GM19455 (cell line): ENCODE results near the gene ITIH2.

Experiments
- ATAC-seq: cut with Tn5 transposase; IDR thresholded peaks from one replicate; pipeline ENCODE4 v1.9.1; 2021; ENCODE audit not compliant: unreplicated experiment

ITIH2 gene

DNA sequence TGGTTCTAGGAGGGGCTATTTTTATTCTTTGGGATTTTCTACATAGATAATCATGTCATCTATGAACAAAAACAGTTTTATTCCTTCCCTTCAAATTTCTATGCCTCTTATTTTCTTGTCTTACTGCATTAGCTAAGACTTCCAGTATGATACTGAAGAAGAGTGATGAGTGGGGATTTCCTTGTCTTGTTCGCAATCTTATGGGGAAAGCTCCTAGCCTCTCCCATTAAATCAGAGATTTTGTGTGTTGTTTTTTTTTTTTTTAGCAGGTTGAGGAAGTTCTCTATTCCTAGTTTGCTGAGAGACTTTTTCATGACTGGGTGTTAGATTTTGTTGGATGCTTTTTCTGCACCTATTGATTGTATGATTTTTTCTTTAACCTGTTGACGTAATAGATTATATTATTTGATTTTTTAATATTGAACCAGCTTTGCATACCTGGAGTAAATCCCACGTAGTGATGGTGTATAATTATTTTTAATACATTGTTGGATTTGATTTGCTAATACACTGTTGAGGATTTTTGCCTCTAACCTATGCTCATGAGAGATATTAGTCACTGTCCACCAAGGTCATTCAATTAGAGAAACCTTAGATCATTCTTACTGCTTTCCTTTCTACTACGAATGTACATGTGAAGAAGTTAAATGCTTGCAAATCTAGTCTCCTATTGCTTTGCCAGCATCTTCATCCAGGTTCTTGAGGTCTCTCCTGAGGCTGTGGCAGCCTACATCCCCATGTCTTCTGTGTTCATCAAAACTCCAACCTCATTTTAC is 91.3 kb downstream of the ITIH2 start:
- ATAC-seq, result no peak

DNA sequence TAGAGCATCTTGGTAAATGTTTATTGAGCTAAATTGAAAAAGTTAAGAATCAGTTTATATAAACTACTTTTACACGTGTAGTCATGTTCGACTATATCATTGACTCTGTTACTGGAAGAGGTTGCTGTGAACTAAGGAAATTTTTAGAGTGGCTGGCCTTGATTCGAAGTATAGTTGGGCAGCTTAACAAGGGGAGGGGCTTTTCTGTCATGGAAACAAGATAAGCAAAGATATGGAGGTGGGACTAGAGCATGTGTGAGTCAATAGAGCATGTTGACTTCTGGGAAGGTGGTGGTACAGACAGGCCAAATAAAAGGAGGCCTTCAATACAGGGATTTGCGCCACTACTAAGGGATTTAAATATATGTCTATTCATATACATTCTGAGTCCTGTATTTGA is 92.5 kb downstream of the ITIH2 start:
- ATAC-seq, result no peak

DNA sequence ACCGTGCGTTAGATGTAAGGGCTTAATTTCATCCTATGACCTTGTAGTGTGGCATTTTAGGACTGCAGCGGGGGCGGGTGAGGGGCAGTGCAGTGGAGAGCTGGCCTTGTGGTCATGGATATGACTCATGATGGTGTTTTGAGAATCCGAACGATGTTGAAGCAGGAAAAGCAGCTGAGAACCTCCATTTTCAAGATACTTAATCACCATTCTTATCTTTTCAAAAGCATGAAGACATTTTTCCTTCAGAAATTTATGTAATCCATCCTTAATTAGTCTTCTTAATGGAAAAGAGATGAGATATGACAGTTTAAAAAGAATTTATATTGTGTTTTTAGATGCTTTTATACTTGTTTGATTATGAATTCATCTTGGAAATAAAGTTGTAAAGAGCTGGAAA is 94.5 kb downstream of the ITIH2 start:
- no peak for ATAC-seq
